Measurements from ENCODE around the gene RHOT2. TPM values are rescaled to one million over a fixed set of nuclear protein-coding genes. Genes with fewer than 3 reads are reported as not detected.
A peak's percentile ranks its signal among the peaks of the same experiment; 100 is the strongest.

RHOT2 gene
- total and polyA plus RNA-seq, 9 of the 15 experiments (the other 6 are each of a cell fraction or from before 2014, with no cell fraction given), result 5.0 to 373 (median 112) TPM

- TF ChIP-seq TSHZ1 (CRISPR knock-in tag; IDR thresholded peaks at IDR 0.05) (no peak), MTA2 (IDR thresholded peaks at IDR 0.05; ENCODE audit: low read depth) (no peak), TRIM28 (IDR thresholded peaks at IDR 0.05) (no peak; the same call in 1 of the 2 replicates), USF1 (CRISPR knock-in tag; IDR thresholded peaks at IDR 0.05) (no peak; the same call in 1 of the 2 replicates), RHOXF2B (CRISPR knock-in tag; conservative IDR thresholded peaks at IDR 0.05) (no peak), ZNF589 (CRISPR knock-in tag; IDR thresholded peaks at IDR 0.05; ENCODE audit: low read depth) (peak; percentile 46; the same call in 1 of the 2 replicates), HNRNPLL (IDR thresholded peaks at IDR 0.05; ENCODE audit: low read depth, low read length, poor library complexity, severe bottlenecking) (peak; percentile 47), ZBTB34 (CRISPR knock-in tag; IDR thresholded peaks at IDR 0.05) (no peak), SMC3 (conservative IDR thresholded peaks at IDR 0.05; ENCODE audit: insufficient read depth, low read depth, low read length) (no peak), SNRNP70 (optimal IDR thresholded peaks at IDR 0.05; ENCODE audit: low read depth, low read length) (no peak), MAFK (IDR thresholded peaks at IDR 0.05; ENCODE audit: low read length) (no peak), HDAC6 (IDR thresholded peaks at IDR 0.05; ENCODE audit: low read depth, low read length) (no peak), RERE (CRISPR knock-in tag; IDR thresholded peaks at IDR 0.05; ENCODE audit: borderline replicate concordance) (no peak), ZBTB5 (IDR thresholded peaks at IDR 0.05) (no peak)
Measured at GRCh38 chr16:720990-721764, 53.2 kb downstream of the RHOT2 start, which contains the start of gene ANTKMT (continued).

Measured in K562 (cell line).